ENCODE data around the gene LIMS2.

LIMS2 gene

GRCh38 chr2:127653421-127654083 lies 21.8 kb downstream of the LIMS2 start:
- Histone ChIP-seq H3K4me3 (ENCODE audit: low read length) (no peak overlapping the region), H3K36me3 (ENCODE audit: insufficient read depth, low read length) (no peaks in the 10 kb centered on the region), H3K4me1 (ENCODE audit: control insufficient read depth, insufficient read depth, low read length) (peaks cover 4% of the 10 kb centered on the region), H3K9ac (ENCODE audit: low read depth, low read length) (no peak overlapping the region), H3K27me3 (ENCODE audit: control insufficient read depth, insufficient read depth, low read length) (no peaks in the 10 kb centered on the region), H3K9me3 (replicated peaks; ENCODE audit: low read length) (no peaks in the 10 kb centered on the region), H3K4me2 (ENCODE audit: low read length) (no peak overlapping the region)

GRCh38 chr2:127652786-127653357 lies 22.5 kb downstream of the LIMS2 start:
- H3K4me3 ChIP-seq (ENCODE audit: low read length), result no peak overlapping the region
- no peaks in the 10 kb centered on the region for H3K27me3 ChIP-seq (ENCODE audit: control insufficient read depth, insufficient read depth, low read length)
- H3K9ac ChIP-seq (ENCODE audit: low read depth, low read length), result no peak overlapping the region
- H3K4me1 ChIP-seq (ENCODE audit: control insufficient read depth, insufficient read depth, low read length), result peaks cover 8% of the 10 kb centered on the region
- H3K4me2 ChIP-seq (ENCODE audit: low read length), result no peak overlapping the region
- no peaks in the 10 kb centered on the region for H3K36me3 ChIP-seq (ENCODE audit: insufficient read depth, low read length)
- no peaks in the 10 kb centered on the region for H3K9me3 ChIP-seq (replicated peaks; ENCODE audit: low read length)

- Histone ChIP-seq H3K9ac (ENCODE audit: low read depth, low read length) (no peak overlapping the region), H3K9me3 (replicated peaks; ENCODE audit: low read length) (no peaks in the 10 kb centered on the region), H3K36me3 (ENCODE audit: insufficient read depth, low read length) (no peaks in the 10 kb centered on the region), H3K4me2 (ENCODE audit: low read length) (no peak overlapping the region), H3K4me3 (ENCODE audit: low read length) (no peak overlapping the region), H3K4me1 (ENCODE audit: control insufficient read depth, insufficient read depth, low read length) (peaks cover 16% of the 10 kb centered on the region), H3K27me3 (ENCODE audit: control insufficient read depth, insufficient read depth, low read length) (no peaks in the 10 kb centered on the region)
Observed at GRCh38 chr2:127651971-127652550, 23.3 kb downstream of the LIMS2 start.

- Histone ChIP-seq H3K9ac (ENCODE audit: low read depth, low read length) (no peak overlapping the region), H3K4me1 (ENCODE audit: control insufficient read depth, insufficient read depth, low read length) (peaks cover 23% of the 10 kb centered on the region), H3K36me3 (ENCODE audit: insufficient read depth, low read length) (no peaks in the 10 kb centered on the region), H3K4me3 (ENCODE audit: low read length) (no peak overlapping the region), H3K9me3 (replicated peaks; ENCODE audit: low read length) (no peaks in the 10 kb centered on the region), H3K4me2 (ENCODE audit: low read length) (no peak overlapping the region), H3K27me3 (ENCODE audit: control insufficient read depth, insufficient read depth, low read length) (no peaks in the 10 kb centered on the region)
Observed at GRCh38 chr2:127651381-127651809, 23.9 kb downstream of the LIMS2 start.

- Histone ChIP-seq H3K36me3 (ENCODE audit: insufficient read depth, low read length) (no peaks in the 10 kb centered on the region), H3K4me3 (ENCODE audit: low read length) (no peak overlapping the region), H3K9ac (ENCODE audit: low read depth, low read length) (no peak overlapping the region), H3K4me1 (ENCODE audit: control insufficient read depth, insufficient read depth, low read length) (peaks cover 23% of the 10 kb centered on the region), H3K4me2 (ENCODE audit: low read length) (no peak overlapping the region), H3K9me3 (replicated peaks; ENCODE audit: low read length) (no peaks in the 10 kb centered on the region), H3K27me3 (ENCODE audit: control insufficient read depth, insufficient read depth, low read length) (no peaks in the 10 kb centered on the region)
Observed at GRCh38 chr2:127650785-127651380, 24.4 kb downstream of the LIMS2 start.

- no peak overlapping the region for H3K4me2 ChIP-seq (ENCODE audit: low read length)
- H3K9ac ChIP-seq (ENCODE audit: low read depth, low read length), result no peak overlapping the region
- peaks cover 23% of the 10 kb centered on the region for H3K4me1 ChIP-seq (ENCODE audit: control insufficient read depth, insufficient read depth, low read length)
- no peaks in the 10 kb centered on the region for H3K27me3 ChIP-seq (ENCODE audit: control insufficient read depth, insufficient read depth, low read length)
- no peak overlapping the region for H3K4me3 ChIP-seq (ENCODE audit: low read length)
- no peaks in the 10 kb centered on the region for H3K9me3 ChIP-seq (replicated peaks; ENCODE audit: low read length)
- H3K36me3 ChIP-seq (ENCODE audit: insufficient read depth, low read length), result no peaks in the 10 kb centered on the region
Observed at GRCh38 chr2:127650041-127650784, 25.1 kb downstream of the LIMS2 start.

GRCh38 chr2:127649684-127650040 lies 25.7 kb downstream of the LIMS2 start:
- peak overlapping the region; percentile 4 for H3K9ac ChIP-seq (ENCODE audit: low read depth, low read length)
- H3K9me3 ChIP-seq (replicated peaks; ENCODE audit: low read length), result no peaks in the 10 kb centered on the region
- H3K36me3 ChIP-seq (ENCODE audit: insufficient read depth, low read length), result no peaks in the 10 kb centered on the region
- H3K4me3 ChIP-seq (ENCODE audit: low read length), result no peak overlapping the region
- peaks cover 23% of the 10 kb centered on the region for H3K4me1 ChIP-seq (ENCODE audit: control insufficient read depth, insufficient read depth, low read length)
- no peaks in the 10 kb centered on the region for H3K27me3 ChIP-seq (ENCODE audit: control insufficient read depth, insufficient read depth, low read length)
- no peak overlapping the region for H3K4me2 ChIP-seq (ENCODE audit: low read length)

- Histone ChIP-seq H3K9ac (ENCODE audit: low read depth, low read length) (peak overlapping the region; percentile 4), H3K9me3 (replicated peaks; ENCODE audit: low read length) (no peaks in the 10 kb centered on the region), H3K27me3 (ENCODE audit: control insufficient read depth, insufficient read depth, low read length) (no peaks in the 10 kb centered on the region), H3K4me3 (ENCODE audit: low read length) (no peak overlapping the region), H3K4me2 (ENCODE audit: low read length) (no peak overlapping the region), H3K4me1 (ENCODE audit: control insufficient read depth, insufficient read depth, low read length) (peaks cover 23% of the 10 kb centered on the region), H3K36me3 (ENCODE audit: insufficient read depth, low read length) (no peaks in the 10 kb centered on the region)
Observed at GRCh38 chr2:127649100-127649611, 26.2 kb downstream of the LIMS2 start.

- Histone ChIP-seq H3K4me3 (ENCODE audit: low read length) (no peak overlapping the region), H3K27me3 (ENCODE audit: control insufficient read depth, insufficient read depth, low read length) (no peaks in the 10 kb centered on the region), H3K4me1 (ENCODE audit: control insufficient read depth, insufficient read depth, low read length) (peaks cover 20% of the 10 kb centered on the region), H3K36me3 (ENCODE audit: insufficient read depth, low read length) (no peaks in the 10 kb centered on the region), H3K9ac (ENCODE audit: low read depth, low read length) (no peak overlapping the region), H3K4me2 (ENCODE audit: low read length) (no peak overlapping the region), H3K9me3 (replicated peaks; ENCODE audit: low read length) (no peaks in the 10 kb centered on the region)
Observed at GRCh38 chr2:127648321-127648720, 27.0 kb downstream of the LIMS2 start.

GRCh38 chr2:127647242-127648190 lies 27.8 kb downstream of the LIMS2 start:
- Histone ChIP-seq H3K27me3 (ENCODE audit: control insufficient read depth, insufficient read depth, low read length) (no peaks in the 10 kb centered on the region), H3K36me3 (ENCODE audit: insufficient read depth, low read length) (no peaks in the 10 kb centered on the region), H3K9ac (ENCODE audit: low read depth, low read length) (no peak overlapping the region), H3K9me3 (replicated peaks; ENCODE audit: low read length) (no peaks in the 10 kb centered on the region), H3K4me2 (ENCODE audit: low read length) (no peak overlapping the region), H3K4me3 (ENCODE audit: low read length) (no peak overlapping the region), H3K4me1 (ENCODE audit: control insufficient read depth, insufficient read depth, low read length) (peaks cover 20% of the 10 kb centered on the region)
